Transverse colon (tissue), 4 donors: ENCODE data around the gene ZBTB40. TPM values are rescaled to one million over a fixed set of nuclear protein-coding genes. Genes with fewer than 3 reads are reported as not detected.

Experiments
- DNase-seq: peaks from one replicate; pipeline ENCODE4 v3.0.0-alpha.2; 2019
- H3K27ac ChIP-seq, 4 donors: fragments of 200-600 bp; sonication (generic); 2 replicates each; pipeline ENCODE4 v1.5.1; 2016 to 2018; ENCODE audit warnings: inconsistent platforms in 4 of 4
- H3K27me3 ChIP-seq: fragments of 200-600 bp; sonication (generic); 2 replicates; pipeline ENCODE4 v1.5.1; 2017; ENCODE audit warnings: inconsistent platforms
- H3K36me3 ChIP-seq, 4 donors: fragments of 200-600 bp; sonication (generic); 2 replicates each; pipeline ENCODE4 v1.5.1; 2017 to 2019; ENCODE audit warnings: inconsistent platforms in 4 of 4
- H3K4me1 ChIP-seq, 4 donors: fragments of 200-600 bp; sonication (generic); 2 replicates each; pipeline ENCODE4 v1.5.1; 2017 to 2020; ENCODE audit warnings: inconsistent platforms in 4 of 4
- H3K4me3 ChIP-seq, 4 donors: fragments of 200-600 bp; sonication (generic); 1 replicate in 1 of 4; 2 replicates in 3 of 4; pipeline versions ENCODE4 v1.5.1 to v1.6.1; 2017 to 2019; ENCODE audit warnings: inconsistent platforms in 4 of 4
- H3K9me3 ChIP-seq, 2 donors: fragments of 200-600 bp; sonication (generic); 2 replicates each; pipeline ENCODE4 v1.5.1; 2017 to 2019; ENCODE audit warnings: inconsistent platforms in 2 of 2
- CTCF ChIP-seq, 5 experiments: fragments of 200-600 bp in 3 of 5; fragments of 450-650 bp in 2 of 5; sonication (generic) in 3 of 5; IDR thresholded peaks; 1 replicate in 2 of 5; 2 replicates in 3 of 5; pipeline ENCODE4 v1.5.1; 2016 to 2017; ENCODE audit warnings: antibody characterized with exemption in 5 of 5, inconsistent platforms in 3 of 5, mild to moderate bottlenecking in 2 of 5, moderate library complexity in 1 of 5
- EP300 ChIP-seq: sonication (generic); formaldehyde crosslinking; IDR thresholded peaks from one replicate; pipeline ENCODE4 v1.6.1; 2017; ENCODE audit warnings: antibody characterized with exemption, low read depth
- POLR2A ChIP-seq: fragments of 450-650 bp; IDR thresholded peaks from one replicate; pipeline ENCODE4 v1.6.1; 2016; ENCODE audit warnings: antibody characterized with exemption, mild to moderate bottlenecking, moderate library complexity
- POLR2AphosphoS5 ChIP-seq, 3 donors: sonication (generic); formaldehyde crosslinking; IDR thresholded peaks; one replicate each; pipeline ENCODE4 v1.6.1; 2016; ENCODE audit warnings: antibody characterized with exemption in 3 of 3
- WGBS, 2 donors: methylation state at CpG; one replicate each; pipeline ENCODE4 v1.1.5; 2018; ENCODE audit warnings: low coverage in 1 of 2; 5-methylcytosine and 5-hydroxymethylcytosine counted together
- in situ Hi-C, 4 donors: fragments of 200-750 bp; cut with MboI; loops; one replicate each; pipeline versions ENCODE4 v1.15.0 to v1.15.1; 2017; ENCODE audit warnings: low sequenced_read_pairs in 3 of 4, low pct_ligation_motif_present in 1 of 4, low pct_unique_long_range_greater_than_20kb in 1 of 4
- intact Hi-C: fragments of 100-400 bp; cut with DNase I; formaldehyde crosslinking; loops from one replicate; pipeline ENCODE4 v1.15.1; 2023; ENCODE audit warnings: low total_unique reads
- total RNA-seq, 4 donors: library from RNA; depleted of rRNA; stranded (reverse); fragments of >200 nt; gene quantifications; one replicate each; pipeline ENCODE4 v1.1.0, GENCODE V29; 2016

The ZBTB40 gene
- total RNA-seq, 4 donors from 2014 or later = 17.7 to 30.3 (median 21.1) TPM

- Histone ChIP-seq H3K27me3 (peaks cover 39% of the 10 kb centered on the region), H3K4me1 (peaks cover 0 to 19% (median 7%) of the 10 kb centered on the region in 4 donors), H3K4me3 (no peak overlapping the region), H3K36me3 (no peaks in the 10 kb centered on the region), H3K27ac (no peak overlapping the region), H3K9me3 (no peaks in the 10 kb centered on the region)
- no peak for DNase-seq
- intact Hi-C loops (no loop called here), in situ Hi-C loops (no loop called here)
- 70 to 73% methylated on average over 2 to 17 of the region's 17 CpGs for WGBS, 2 donors
- TF ChIP-seq CTCF (IDR thresholded peaks at IDR 0.05) (no peak), POLR2AphosphoS5 (IDR thresholded peaks at IDR 0.05) (no peak), POLR2A (no peak), EP300 (no peak)
Observed at GRCh38 chr1:22551591-22551990, 99.9 kb downstream of the ZBTB40 start.

GRCh38 chr1:22552021-22552420 is 100.4 kb downstream of the ZBTB40 start:
- no peak for TF ChIP-seq POLR2A
- no peak for TF ChIP-seq EP300
- no peak for TF ChIP-seq POLR2AphosphoS5 (IDR thresholded peaks at IDR 0.05)
- no peak for TF ChIP-seq CTCF (IDR thresholded peaks at IDR 0.05)
- intact Hi-C loops = no loop called here
- in situ Hi-C loops = no loop called here
- 60 to 66% methylated on average over 1 to 5 of the region's 5 CpGs for WGBS, 2 donors
- DNase-seq = no peak
- peaks cover 0 to 20% (median 9%) of the 10 kb centered on the region in 4 donors for H3K4me1 ChIP-seq
- no peaks in the 10 kb centered on the region for H3K36me3 ChIP-seq
- no peak overlapping the region for H3K4me3 ChIP-seq
- no peaks in the 10 kb centered on the region for H3K9me3 ChIP-seq
- no peak overlapping the region for H3K27ac ChIP-seq
- peaks cover 38% of the 10 kb centered on the region for H3K27me3 ChIP-seq

GRCh38 chr1:22553104-22553880 is 101.6 kb downstream of the ZBTB40 start:
- Histone ChIP-seq H3K9me3 (no peaks in the 10 kb centered on the region), H3K27me3 (peaks cover 36% of the 10 kb centered on the region), H3K4me1 (peaks cover 0 to 20% (median 9%) of the 10 kb centered on the region in 4 donors), H3K36me3 (no peaks in the 10 kb centered on the region), H3K4me3 (no peak overlapping the region), H3K27ac (no peak overlapping the region)
- in situ Hi-C loops (no loop called here), intact Hi-C loops (no loop called here)
- peak; percentile 27 for DNase-seq
- no peak for TF ChIP-seq POLR2AphosphoS5 (IDR thresholded peaks at IDR 0.05)
- no peak for TF ChIP-seq CTCF (IDR thresholded peaks at IDR 0.05)
- TF ChIP-seq EP300 = no peak
- no peak for TF ChIP-seq POLR2A
- 64% methylated on average over 15 of the region's 18 CpGs; no CpG with 5 or more reads in 1 of the 2 donors for WGBS, 2 donors

GRCh38 chr1:22553991-22554522 is 102.4 kb downstream of the ZBTB40 start:
- WGBS, 2 donors = 40 to 65% methylated on average over 4 to 8 of the region's 8 CpGs
- DNase-seq = peak; percentile 33
- H3K4me3 ChIP-seq = no peak overlapping the region
- H3K9me3 ChIP-seq = no peaks in the 10 kb centered on the region
- no peaks in the 10 kb centered on the region for H3K36me3 ChIP-seq
- in situ Hi-C loops = no loop called here
- peaks cover 0 to 20% (median 9%) of the 10 kb centered on the region in 4 donors for H3K4me1 ChIP-seq
- intact Hi-C loops = no loop called here
- no peak for TF ChIP-seq EP300
- H3K27ac ChIP-seq = no peak overlapping the region
- peaks cover 28% of the 10 kb centered on the region for H3K27me3 ChIP-seq
